Panc1 (cell line): Measurements from ENCODE around the gene DCST1.

Source experiments
- CTCF ChIP-seq: fragments of 450-650 bp; IDR thresholded peaks from 2 replicates; pipeline ENCODE4 v1.5.1; 2017; ENCODE audit warnings: mild to moderate bottlenecking
- POLR2AphosphoS5 ChIP-seq: IDR thresholded peaks from 2 replicates; pipeline ENCODE4 v1.6.1; 2012; ENCODE audit warnings: mild to moderate bottlenecking, low read depth, low read length, moderate library complexity
- REST ChIP-seq, 2 experiments: IDR thresholded peaks; 2 replicates each; pipeline ENCODE4 v1.6.1; 2011 to 2012; ENCODE audit warnings: low read depth in 2 of 2, control low read depth in 1 of 2, low read length in 1 of 2, mild to moderate bottlenecking in 1 of 2, moderate library complexity in 1 of 2; ENCODE audit not compliant: insufficient read depth in 1 of 2
- SIN3A ChIP-seq: IDR thresholded peaks from 2 replicates; pipeline ENCODE4 v1.6.1; 2012; ENCODE audit warnings: low read depth, mild to moderate bottlenecking, low read length, moderate library complexity, borderline replicate concordance; ENCODE audit not compliant: insufficient read depth
- TCF7L2 ChIP-seq: IDR thresholded peaks from 2 replicates; pipeline ENCODE4 v1.6.1; 2011; ENCODE audit warnings: mild to moderate bottlenecking, low read depth, low read length, inconsistent platforms

GRCh38 chr1:155079487-155080311 lies 46.1 kb downstream of the DCST1 start:
- no peak for TF ChIP-seq CTCF
- TF ChIP-seq REST (IDR thresholded peaks at IDR 0.05; ENCODE audit: insufficient read depth in 1 of 2, low read depth in 2 of 2, low read length in 1 of 2), result no peak
- no peak for TF ChIP-seq POLR2AphosphoS5
- TF ChIP-seq SIN3A, result no peak
- TF ChIP-seq TCF7L2, result no peak
